GM23248 (cell line): Measurements from ENCODE around the gene NBEAL1. TPM values are rescaled to one million over a fixed set of nuclear protein-coding genes. Genes with fewer than 3 reads are reported as not detected.
"Not testable (repeated sequence)": the region's sequence is repeated elsewhere in the genome, so short reads cannot be mapped to it uniquely, and the experiment has no call there.

Source experiments
- DNase-seq: peaks from one replicate; pipeline ENCODE4 v3.0.0-alpha.2; 2015
- H2AFZ ChIP-seq: fragments of 200-600 bp; sonication (generic); 2 replicates; pipeline ENCODE4 v1.6.1; 2016; ENCODE audit warnings: antibody characterized with exemption
- H3F3A ChIP-seq: fragments of 200-600 bp; sonication (generic); 2 replicates; pipeline ENCODE4 v1.6.1; 2016; ENCODE audit warnings: mild to moderate bottlenecking, antibody characterized with exemption, mixed run types; ENCODE audit not compliant: insufficient read depth
- H3K27ac ChIP-seq: fragments of 200-600 bp; sonication (generic); 2 replicates; pipeline ENCODE4 v1.5.1; 2016; ENCODE audit warnings: mild to moderate bottlenecking
- H3K27me3 ChIP-seq: fragments of 200-600 bp; sonication (generic); replicated peaks from 2 replicates; pipeline ENCODE4 v1.6.1; 2016; ENCODE audit warnings: mild to moderate bottlenecking; ENCODE audit not compliant: insufficient read depth
- H3K36me3 ChIP-seq: fragments of 200-600 bp; sonication (generic); 2 replicates; pipeline ENCODE4 v1.6.1; 2016; ENCODE audit warnings: low read depth, mild to moderate bottlenecking
- H3K4me1 ChIP-seq: fragments of 200-600 bp; sonication (generic); 2 replicates; pipeline ENCODE4 v1.6.1; 2016; ENCODE audit warnings: mild to moderate bottlenecking; ENCODE audit not compliant: insufficient read depth
- H3K4me2 ChIP-seq: fragments of 200-600 bp; sonication (generic); one replicate; pipeline ENCODE4 v1.6.1; 2016; ENCODE audit warnings: mild to moderate bottlenecking; ENCODE audit not compliant: unreplicated experiment
- H3K4me3 ChIP-seq: fragments of 200-600 bp; sonication (generic); 2 replicates; pipeline ENCODE4 v1.5.1; 2016; ENCODE audit warnings: mild to moderate bottlenecking
- H3K79me2 ChIP-seq: fragments of 200-600 bp; sonication (generic); 2 replicates; pipeline ENCODE4 v1.6.1; 2016; ENCODE audit warnings: mild to moderate bottlenecking; ENCODE audit not compliant: insufficient read depth
- H3K9ac ChIP-seq: fragments of 200-600 bp; sonication (generic); 2 replicates; pipeline ENCODE4 v1.6.1; 2016; ENCODE audit warnings: mild to moderate bottlenecking
- H3K9me2 ChIP-seq: fragments of 200-600 bp; sonication (generic); 2 replicates; pipeline ENCODE4 v1.6.1; 2016; ENCODE audit warnings: mixed run types, mild to moderate bottlenecking, moderate library complexity; ENCODE audit not compliant: insufficient read depth
- H3K9me3 ChIP-seq: fragments of 200-600 bp; sonication (generic); one replicate; pipeline ENCODE4 v1.6.1; 2017; ENCODE audit warnings: low read depth
- H4K20me1 ChIP-seq: fragments of 200-600 bp; sonication (generic); 2 replicates; pipeline ENCODE4 v1.6.0; 2016; ENCODE audit not compliant: insufficient read depth
- EZH2 ChIP-seq: fragments of 200-600 bp; sonication (generic); IDR thresholded peaks from 2 replicates; pipeline ENCODE4 v1.6.1; 2018; ENCODE audit warnings: antibody characterized with exemption, mild to moderate bottlenecking; ENCODE audit not compliant: insufficient read depth, poor library complexity, severe bottlenecking
- EZH2phosphoT487 ChIP-seq: fragments of 200-600 bp; sonication (generic); IDR thresholded peaks from 2 replicates; pipeline ENCODE4 v1.6.1; 2018; ENCODE audit warnings: antibody characterized with exemption, moderate library complexity, mild to moderate bottlenecking, low read depth; ENCODE audit not compliant: insufficient read depth
- WGBS, 2 experiments: methylation state at CpG; one replicate each; pipeline ENCODE4 v1.1.6; 2015 to 2017; ENCODE audit warnings: low lambda C conversion rate in 2 of 2, low coverage in 1 of 2; ENCODE audit errors: missing lambda C conversion rate in 2 of 2; 5-methylcytosine and 5-hydroxymethylcytosine counted together
- in situ Hi-C: fragments of 300-500 bp; cut with MboI; formaldehyde crosslinking; loops from 2 replicates; pipeline ENCODE4 v1.15.0; 2020
- polyA plus RNA-seq: library from polyadenylated mRNA; unstranded; fragments of >200 nt; fragmentation: Nextera tagmentation; extraction: Ambion mirVana; gene quantifications from 2 replicates; pipeline ENCODE4 v1.2.1, GENCODE V29; 2016
- total RNA-seq: library from RNA; depleted of rRNA; stranded (reverse); fragments of >200 nt; shearing (Covaris generic); gene quantifications from 2 replicates; pipeline ENCODE4 v1.2.3, GENCODE V29; 2014

The NBEAL1 gene
- total and polyA plus RNA-seq, 2 experiments from 2014 or later: 23.6 to 36.0 TPM

- H2AFZ ChIP-seq: no peak overlapping the region
- DNase-seq: no peak
- no peak overlapping the region for H3K4me3 ChIP-seq
- H3K4me1 ChIP-seq: no peaks in the 10 kb centered on the region
- no peaks in the 10 kb centered on the region for H3K9me2 ChIP-seq
- peaks cover 95% of the 10 kb centered on the region for H3K79me2 ChIP-seq
- no peak overlapping the region for H3K27ac ChIP-seq
- in situ Hi-C loops: no loop called here
- WGBS, 2 experiments: 79% methylated on average over 2 of the region's 2 CpGs
- H3K27me3 ChIP-seq: no peaks in the 10 kb centered on the region
- no peak overlapping the region for H3K4me2 ChIP-seq
- no peak for TF ChIP-seq EZH2
- TF ChIP-seq EZH2phosphoT487: no peak
- H3K36me3 ChIP-seq: 0 out of 2 replicates have a peak, but pooled peaks cover 3% of the 10 kb centered on the region
- no peak overlapping the region for H3K9ac ChIP-seq
- H4K20me1 ChIP-seq: peaks cover 4% of the 10 kb centered on the region; the same call in 1 of the 2 replicates
- H3F3A ChIP-seq: 0 out of 2 replicates have a peak, but pooled peaks cover 7% of the 10 kb centered on the region
- no peaks in the 10 kb centered on the region for H3K9me3 ChIP-seq
These were observed 22.4 kb downstream of the NBEAL1 start for GRCh38 chr2:203037026-203037425.

GRCh38 chr2:203038586-203038985 lies 23.9 kb downstream of the NBEAL1 start:
- Histone ChIP-seq H3F3A (0 out of 2 replicates have a peak, but pooled peaks cover 7% of the 10 kb centered on the region), H3K36me3 (peaks cover 15% of the 10 kb centered on the region; the same call in 1 of the 2 replicates), H3K4me2 (no peak overlapping the region), H3K4me3 (no peak overlapping the region), H3K79me2 (peaks cover 97% of the 10 kb centered on the region), H3K9me3 (no peaks in the 10 kb centered on the region), H3K27me3 (no peaks in the 10 kb centered on the region), H2AFZ (no peak overlapping the region), H3K4me1 (no peaks in the 10 kb centered on the region), H4K20me1 (peaks cover 4% of the 10 kb centered on the region; the same call in 1 of the 2 replicates), H3K27ac (no peak overlapping the region), H3K9ac (no peak overlapping the region), H3K9me2 (no peaks in the 10 kb centered on the region)
- no peak for TF ChIP-seq EZH2phosphoT487
- TF ChIP-seq EZH2: no peak
- WGBS, 2 experiments: 92 to 93% methylated on average over 6 of the region's 6 CpGs
- no peak for DNase-seq
- in situ Hi-C loops: no loop called here

GRCh38 chr2:203039211-203039610 lies 24.5 kb downstream of the NBEAL1 start:
- H3K4me2 ChIP-seq, H3F3A ChIP-seq, DNase-seq, H3K27ac ChIP-seq, H3K9me2 ChIP-seq, H3K9me3 ChIP-seq, H3K4me3 ChIP-seq, H3K9ac ChIP-seq, H4K20me1 ChIP-seq, in situ Hi-C loops, H3K4me1 ChIP-seq, H2AFZ ChIP-seq, H3K27me3 ChIP-seq: not testable (repeated sequence)
- peaks cover 92% of the 10 kb centered on the region for H3K79me2 ChIP-seq
- H3K36me3 ChIP-seq: peaks cover 15% of the 10 kb centered on the region; the same call in 1 of the 2 replicates
- WGBS, 2 experiments: 85 to 91% methylated on average over 6 of the region's 6 CpGs

- H3K9me3 ChIP-seq: no peaks in the 10 kb centered on the region
- H3K4me1 ChIP-seq: no peaks in the 10 kb centered on the region
- no peaks in the 10 kb centered on the region for H3K9me2 ChIP-seq
- in situ Hi-C loops: no loop called here
- no peak overlapping the region for H3K4me3 ChIP-seq
- 0 out of 2 replicates have a peak, but pooled peaks cover 6% of the 10 kb centered on the region for H3F3A ChIP-seq
- peaks cover 91% of the 10 kb centered on the region for H3K79me2 ChIP-seq
- H4K20me1 ChIP-seq: no peaks in the 10 kb centered on the region; the same call in 1 of the 2 replicates
- H2AFZ ChIP-seq: no peak overlapping the region
- no peak overlapping the region for H3K27ac ChIP-seq
- H3K9ac ChIP-seq: no peak overlapping the region
- 92 to 93% methylated on average over 2 of the region's 2 CpGs for WGBS, 2 experiments
- no peak for TF ChIP-seq EZH2phosphoT487
- no peak for TF ChIP-seq EZH2
- no peak for DNase-seq
- no peaks in the 10 kb centered on the region for H3K27me3 ChIP-seq
- peaks cover 22% of the 10 kb centered on the region; the same call in 1 of the 2 replicates for H3K36me3 ChIP-seq
- no peak overlapping the region for H3K4me2 ChIP-seq
These were observed 26.4 kb downstream of the NBEAL1 start for GRCh38 chr2:203040966-203041521.

GRCh38 chr2:203042178-203042577 lies 27.5 kb downstream of the NBEAL1 start:
- Histone ChIP-seq H3K4me3 (no peak overlapping the region), H3K27me3 (no peaks in the 10 kb centered on the region), H3K36me3 (peaks cover 22% of the 10 kb centered on the region; the same call in 1 of the 2 replicates), H3K27ac (no peak overlapping the region), H2AFZ (no peak overlapping the region), H3K4me2 (no peak overlapping the region), H3K9ac (no peak overlapping the region), H3K9me2 (no peaks in the 10 kb centered on the region), H4K20me1 (no peaks in the 10 kb centered on the region), H3K79me2 (peaks cover 90% of the 10 kb centered on the region), H3F3A (no peaks in the 10 kb centered on the region), H3K4me1 (no peaks in the 10 kb centered on the region), H3K9me3 (no peaks in the 10 kb centered on the region)
- 98 to 100% methylated on average over 4 of the region's 4 CpGs for WGBS, 2 experiments
- no peak for DNase-seq
- in situ Hi-C loops: no loop called here
- TF ChIP-seq EZH2phosphoT487 (no peak), EZH2 (no peak)
